MCF 10A (cell line): Measurements from ENCODE around the gene CDCA3. TPM values are rescaled to one million over a fixed set of nuclear protein-coding genes. Genes with fewer than 3 reads are reported as not detected.

Experiments used
- BruUV-seq: library from RNA; stranded (reverse); fragments of 400-500 nt; replicated peaks from 2 replicates; lab custom pipeline; 2021; lab: Mats Ljungman, UMichigan
- CTCF ChIA-PET: fragments of 300-600 bp; sonication (Branson Sonifier 250); formaldehyde crosslinking; extraction: SDS; loops from one replicate; lab custom pipeline; 2021; ENCODE audit warnings: antibody characterized with exemption, inconsistent platforms; lab: Yijun Ruan, JAX
- POLR2A ChIA-PET: fragments of 300-600, 350-650 bp; sonication (Branson Sonifier 250); formaldehyde crosslinking; extraction: SDS; loops from one replicate; lab custom pipeline; 2020; ENCODE audit warnings: antibody characterized with exemption, inconsistent platforms; lab: Yijun Ruan, JAX
- DNase-seq: peaks from one replicate; pipeline ENCODE4 v3.0.0-alpha.2; 2018; ENCODE audit not compliant: unreplicated experiment
- H3K27ac Mint-ChIP-seq: one replicate; pipeline ENCODE4 v1.8.0; 2022; ENCODE audit warnings: mild to moderate bottlenecking, low read depth, mixed read lengths; ENCODE audit not compliant: unreplicated experiment
- H3K27me3 Mint-ChIP-seq: one replicate; pipeline ENCODE4 v1.8.0; 2022; ENCODE audit warnings: mixed read lengths; ENCODE audit not compliant: insufficient read depth, unreplicated experiment
- H3K36me3 Mint-ChIP-seq: one replicate; pipeline ENCODE4 v1.8.0; 2022; ENCODE audit warnings: mild to moderate bottlenecking, moderate library complexity, mixed read lengths; ENCODE audit not compliant: insufficient read depth, unreplicated experiment
- H3K4me1 Mint-ChIP-seq: one replicate; pipeline ENCODE4 v1.8.0; 2022; ENCODE audit warnings: mixed read lengths; ENCODE audit not compliant: insufficient read depth, unreplicated experiment
- H3K4me3 Mint-ChIP-seq: one replicate; pipeline ENCODE4 v1.8.0; 2022; ENCODE audit warnings: mild to moderate bottlenecking, moderate library complexity, mixed read lengths; ENCODE audit not compliant: unreplicated experiment
- H3K9me3 Mint-ChIP-seq: one replicate; pipeline ENCODE4 v1.8.0; 2022; ENCODE audit warnings: mixed read lengths; ENCODE audit not compliant: unreplicated experiment
- CTCF ChIP-seq: fragments of 200-600 bp; IDR thresholded peaks from one replicate; pipeline ENCODE4 v1.8.0; 2022; ENCODE audit warnings: antibody characterized with exemption, mild to moderate bottlenecking; ENCODE audit not compliant: unreplicated experiment
- intact Hi-C: fragments of 100-400 bp; cut with micrococcal nuclease; formaldehyde crosslinking; loops from 2 replicates; pipeline ENCODE4 v1.14.1; 2022
- total RNA-seq: library from RNA; stranded (reverse); gene quantifications from 2 replicates; pipeline ENCODE4 v1.2.3, GENCODE V29; 2022

The CDCA3 gene
- total RNA-seq, 1 experiment from 2014 or later, result 25.5 TPM

- no peak for DNase-seq
- BruUV-seq, result no TSS peak
- TF ChIP-seq CTCF, result no peak
- Mint-ChIP-seq H3K9me3 (no peaks in the 10 kb centered on the region), H3K27ac (no peak overlapping the region), H3K27me3 (peaks cover 37% of the 10 kb centered on the region), H3K4me1 (peaks cover 7% of the 10 kb centered on the region), H3K4me3 (no peak overlapping the region), H3K36me3 (no peaks in the 10 kb centered on the region)
- ChIA-PET CTCF (interaction anchor here (0.6 to 8.7 kb wide), 12 partner anchors 9 to 306 kb away, joined by 3 to 74 read pairs (median 4); partner anchors contain the start of genes MLF2 and PTMS), POLR2A (interaction anchor here (0.8 to 4.0 kb wide), 4 partner anchors 19 to 97 kb away, joined by 3 to 23 read pairs (median 6); partner anchors contain the start of genes CDCA3, MLF2 and USP5)
- intact Hi-C loops, result no loop called here
These were observed 17.7 kb downstream of the CDCA3 start for GRCh38 chr12:6833189-6833890.

GRCh38 chr12:6832125-6832524 lies 19.0 kb downstream of the CDCA3 start:
- CTCF ChIA-PET, result interaction anchor here (0.6 to 8.7 kb wide), 3 partner anchors 11 to 101 kb away, joined by 3 to 74 read pairs (median 8); partner anchors contain the start of gene MLF2
- no peak for DNase-seq
- Mint-ChIP-seq H3K27me3 (peaks cover 49% of the 10 kb centered on the region), H3K9me3 (no peaks in the 10 kb centered on the region), H3K36me3 (no peaks in the 10 kb centered on the region), H3K4me1 (peaks cover 19% of the 10 kb centered on the region), H3K27ac (no peak overlapping the region), H3K4me3 (no peak overlapping the region)
- BruUV-seq, result no TSS peak
- intact Hi-C loops, result no loop called here
- no peak for TF ChIP-seq CTCF
- POLR2A ChIA-PET, result interaction anchor here (0.9 to 2.1 kb wide), 2 partner anchors 9 to 20 kb away, joined by 3 to 9 read pairs; partner anchors contain the start of genes CDCA3 and USP5

GRCh38 chr12:6831450-6831995 lies 19.6 kb downstream of the CDCA3 start:
- POLR2A ChIA-PET, result interaction anchor here (0.9 to 2.1 kb wide), 2 partner anchors 10 to 21 kb away, joined by 3 to 9 read pairs; partner anchors contain the start of genes CDCA3 and USP5
- H3K9me3 Mint-ChIP-seq, result no peaks in the 10 kb centered on the region
- CTCF ChIA-PET, result interaction anchor here (0.6 to 8.7 kb wide), 2 partner anchors 78 to 100 kb away, joined by 3 to 74 read pairs; partner anchors contain the start of gene MLF2
- no peaks in the 10 kb centered on the region for H3K36me3 Mint-ChIP-seq
- TF ChIP-seq CTCF, result no peak
- intact Hi-C loops, result no loop called here
- no peak overlapping the region for H3K4me3 Mint-ChIP-seq
- H3K4me1 Mint-ChIP-seq, result peaks cover 20% of the 10 kb centered on the region
- DNase-seq, result no peak
- no TSS peak for BruUV-seq
- no peak overlapping the region for H3K27ac Mint-ChIP-seq
- H3K27me3 Mint-ChIP-seq, result peaks cover 55% of the 10 kb centered on the region

GRCh38 chr12:6830999-6831398 lies 20.1 kb downstream of the CDCA3 start:
- intact Hi-C loops, result no loop called here
- H3K36me3 Mint-ChIP-seq, result no peaks in the 10 kb centered on the region
- POLR2A ChIA-PET, result interaction anchor here (0.9 to 1.3 kb wide), 2 partner anchors 10 to 42 kb away, joined by 3 read pairs; partner anchors contain the start of gene SPSB2
- no peak for TF ChIP-seq CTCF
- no peaks in the 10 kb centered on the region for H3K9me3 Mint-ChIP-seq
- DNase-seq, result no peak
- CTCF ChIA-PET, result interaction anchor here (0.6 to 8.7 kb wide), 3 partner anchors 78 to 208 kb away, joined by 3 to 74 read pairs (median 3); partner anchors contain the start of gene MLF2
- no peak overlapping the region for H3K27ac Mint-ChIP-seq
- no peak overlapping the region for H3K4me3 Mint-ChIP-seq
- BruUV-seq, result no TSS peak
- H3K27me3 Mint-ChIP-seq, result peaks cover 59% of the 10 kb centered on the region
- peaks cover 20% of the 10 kb centered on the region for H3K4me1 Mint-ChIP-seq
